Mucosa of rectum (tissue), 2 donors: ENCODE results near the gene MOGAT1.

Experiments used
- H3K27ac ChIP-seq, 2 donors: one replicate each; pipeline ENCODE4 v1.7.0; 2013; ENCODE audit warnings: inconsistent platforms in 2 of 2, low read depth in 2 of 2, low read length in 2 of 2
- H3K27me3 ChIP-seq, 2 donors: one replicate each; pipeline ENCODE4 v1.7.0; 2013; ENCODE audit warnings: low read length in 2 of 2; ENCODE audit not compliant: control insufficient read depth in 2 of 2, insufficient read depth in 2 of 2
- H3K36me3 ChIP-seq, 2 donors: one replicate each; pipeline ENCODE4 v1.7.0; 2013; ENCODE audit warnings: low read length in 2 of 2; ENCODE audit not compliant: control insufficient read depth in 2 of 2, insufficient read depth in 2 of 2
- H3K4me1 ChIP-seq, 2 donors: one replicate each; pipeline ENCODE4 v1.7.0; 2013; ENCODE audit warnings: low read length in 2 of 2, mild to moderate bottlenecking in 1 of 2; ENCODE audit not compliant: control insufficient read depth in 2 of 2, insufficient read depth in 2 of 2
- H3K4me3 ChIP-seq, 2 donors: one replicate each; pipeline ENCODE4 v1.7.0; 2013; ENCODE audit warnings: low read length in 2 of 2
- H3K9ac ChIP-seq, 2 donors: one replicate each; pipeline ENCODE4 v1.7.0; 2013; ENCODE audit warnings: low read length in 2 of 2, low read depth in 1 of 2, mild to moderate bottlenecking in 1 of 2
- H3K9me3 ChIP-seq, 2 donors: one replicate each; pipeline ENCODE4 v1.7.0; 2013; ENCODE audit warnings: low read length in 2 of 2; ENCODE audit not compliant: control insufficient read depth in 2 of 2
- donor health status: healthy.
- donor health status: Normal muscosa, but diverticular disease.

Gene MOGAT1

DNA sequence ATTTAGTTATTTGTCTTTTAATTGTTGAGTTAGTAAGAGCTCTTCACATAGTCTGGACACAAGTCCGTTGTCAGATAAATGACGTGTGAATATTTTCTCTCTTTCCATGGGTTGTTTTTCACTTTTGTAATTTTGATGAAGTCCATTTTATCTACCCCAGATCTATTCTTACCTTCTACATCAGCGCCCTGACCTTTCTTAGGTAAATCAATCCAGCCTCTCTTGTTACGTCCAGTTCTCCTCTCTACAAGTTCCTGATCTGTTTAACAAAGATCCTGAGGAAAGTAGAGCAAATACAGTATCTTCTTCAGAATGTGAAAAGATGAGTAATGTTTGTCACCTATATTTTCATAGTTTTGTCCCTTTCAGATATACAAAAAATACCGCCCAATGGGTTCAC lies 66.9 kb downstream of the MOGAT1 start:
- Histone ChIP-seq H3K4me1 (peaks cover 3 to 7% of the 10 kb centered on the region in 2 donors), H3K27me3 (no peaks in the 10 kb centered on the region), H3K9ac (no peak overlapping the region), H3K36me3 (no peaks in the 10 kb centered on the region), H3K9me3 (no peaks in the 10 kb centered on the region), H3K4me3 (no peak overlapping the region), H3K27ac (no peak overlapping the region)

DNA sequence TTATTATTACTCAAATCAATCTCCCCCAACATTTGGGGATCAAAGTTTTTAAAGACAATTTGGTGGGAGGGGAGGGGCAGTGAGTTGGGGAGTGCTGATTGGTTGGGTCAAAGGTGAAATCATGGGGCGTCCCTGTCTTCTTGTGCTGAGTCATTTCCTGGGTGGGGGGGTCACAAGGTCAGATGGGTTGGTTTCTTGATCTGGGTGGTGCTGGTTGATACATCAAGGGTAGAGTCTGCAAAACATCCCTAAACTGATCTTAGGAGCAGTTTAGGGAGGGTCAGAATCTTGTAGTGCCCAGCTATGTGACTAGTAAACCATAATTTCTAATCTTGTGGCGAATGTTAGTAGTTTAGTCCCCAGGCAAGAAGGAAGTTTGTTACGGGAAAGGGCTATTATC lies 67.4 kb downstream of the MOGAT1 start:
- H3K27me3 ChIP-seq, result no peaks in the 10 kb centered on the region
- H3K4me1 ChIP-seq, result peaks cover 3 to 7% of the 10 kb centered on the region in 2 donors
- no peaks in the 10 kb centered on the region for H3K36me3 ChIP-seq
- no peaks in the 10 kb centered on the region for H3K9me3 ChIP-seq
- H3K9ac ChIP-seq, result no peak overlapping the region
- no peak overlapping the region for H3K27ac ChIP-seq
- H3K4me3 ChIP-seq, result no peak overlapping the region

DNA sequence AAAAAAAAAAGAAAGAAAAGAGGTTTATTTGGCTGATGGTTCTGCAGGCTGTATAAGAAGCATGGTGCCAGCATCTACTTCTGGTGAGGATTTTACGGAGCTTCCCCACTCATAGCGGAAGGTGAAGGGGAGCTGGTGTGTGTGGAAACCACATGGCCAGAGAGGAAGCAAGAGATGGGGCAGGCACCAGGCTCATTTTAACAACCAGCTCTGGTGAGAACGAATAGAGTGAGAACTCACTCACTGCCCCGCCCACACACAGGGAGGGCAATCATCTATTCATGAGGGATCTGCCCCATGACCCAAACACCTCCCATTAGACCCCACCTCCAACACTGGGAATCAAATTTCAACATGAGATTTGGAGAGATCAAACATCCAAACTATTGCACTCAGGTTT lies 68.5 kb downstream of the MOGAT1 start:
- Histone ChIP-seq H3K36me3 (no peaks in the 10 kb centered on the region), H3K4me3 (no peak overlapping the region), H3K4me1 (peaks cover 0 to 4% of the 10 kb centered on the region in 2 donors), H3K9me3 (no peaks in the 10 kb centered on the region), H3K9ac (no peak overlapping the region), H3K27ac (no peak overlapping the region), H3K27me3 (no peaks in the 10 kb centered on the region)

DNA sequence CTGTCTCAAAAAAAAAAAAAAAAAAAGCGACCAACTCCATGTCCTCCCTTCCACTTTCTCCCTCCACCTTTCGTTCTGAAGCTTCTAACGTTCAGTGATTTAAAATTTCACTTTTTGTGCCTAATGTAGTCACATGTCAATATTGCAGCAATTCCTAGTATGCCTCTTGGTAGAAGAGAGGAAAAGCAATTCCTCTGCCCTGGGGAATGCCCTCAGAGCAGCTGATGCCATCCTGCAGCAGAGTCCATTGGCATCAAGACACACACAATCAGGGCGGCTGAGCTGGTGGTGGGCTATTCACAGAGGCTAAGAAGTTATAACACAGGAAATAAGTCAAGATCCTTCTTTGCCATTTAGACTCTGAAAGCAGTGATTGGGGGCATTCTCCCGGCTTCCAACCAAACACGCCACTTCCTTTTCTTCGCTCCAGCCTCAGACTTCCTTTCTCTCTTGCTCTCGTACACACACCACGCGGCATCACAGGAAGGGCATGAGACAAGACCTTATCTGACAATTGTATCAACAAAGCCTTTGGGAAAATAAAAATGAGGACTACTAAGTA lies 71.9 kb downstream of the MOGAT1 start:
- Histone ChIP-seq H3K4me1 (peaks cover 0 to 4% of the 10 kb centered on the region in 2 donors), H3K4me3 (no peak overlapping the region), H3K27me3 (no peaks in the 10 kb centered on the region), H3K27ac (no peak overlapping the region), H3K9me3 (no peaks in the 10 kb centered on the region), H3K9ac (no peak overlapping the region), H3K36me3 (no peaks in the 10 kb centered on the region)

DNA sequence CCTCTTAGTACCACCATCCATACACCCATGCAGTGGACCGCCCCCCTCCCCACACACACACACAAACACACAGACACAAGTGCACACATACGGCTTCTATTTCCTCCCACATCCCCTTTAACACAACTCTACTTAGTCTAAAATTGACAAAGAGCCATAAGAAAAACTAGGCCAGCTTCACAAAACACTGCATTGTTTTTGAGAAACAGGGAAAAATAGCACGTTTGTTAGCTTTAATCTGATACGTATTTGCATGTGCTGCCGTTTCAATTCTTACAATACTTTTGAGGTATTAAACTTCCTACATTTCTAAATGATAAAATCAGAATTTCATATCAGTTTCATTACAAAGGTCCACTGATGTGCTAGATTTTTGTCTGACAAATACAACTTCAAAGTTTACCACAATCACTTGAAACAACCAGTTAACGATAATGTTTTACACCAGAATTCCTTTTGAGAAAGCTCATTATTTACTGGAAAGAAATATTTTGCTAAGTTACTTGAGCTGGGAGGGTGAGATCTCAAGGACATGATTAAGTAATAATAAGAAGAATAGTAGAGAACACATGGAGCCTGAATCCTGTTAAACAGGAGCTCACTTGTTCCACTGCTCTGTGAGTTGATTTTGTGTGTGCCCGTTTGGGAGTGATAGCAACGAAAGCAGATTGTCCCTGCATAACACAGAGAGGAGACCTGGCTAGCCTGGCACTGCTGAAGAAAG lies 74.5 kb downstream of the MOGAT1 start:
- no peaks in the 10 kb centered on the region for H3K27me3 ChIP-seq
- H3K4me3 ChIP-seq, result no peak overlapping the region
- no peaks in the 10 kb centered on the region for H3K36me3 ChIP-seq
- no peak overlapping the region for H3K27ac ChIP-seq
- no peaks in the 10 kb centered on the region for H3K9me3 ChIP-seq
- H3K9ac ChIP-seq, result no peak overlapping the region
- no peaks in the 10 kb centered on the region for H3K4me1 ChIP-seq

DNA sequence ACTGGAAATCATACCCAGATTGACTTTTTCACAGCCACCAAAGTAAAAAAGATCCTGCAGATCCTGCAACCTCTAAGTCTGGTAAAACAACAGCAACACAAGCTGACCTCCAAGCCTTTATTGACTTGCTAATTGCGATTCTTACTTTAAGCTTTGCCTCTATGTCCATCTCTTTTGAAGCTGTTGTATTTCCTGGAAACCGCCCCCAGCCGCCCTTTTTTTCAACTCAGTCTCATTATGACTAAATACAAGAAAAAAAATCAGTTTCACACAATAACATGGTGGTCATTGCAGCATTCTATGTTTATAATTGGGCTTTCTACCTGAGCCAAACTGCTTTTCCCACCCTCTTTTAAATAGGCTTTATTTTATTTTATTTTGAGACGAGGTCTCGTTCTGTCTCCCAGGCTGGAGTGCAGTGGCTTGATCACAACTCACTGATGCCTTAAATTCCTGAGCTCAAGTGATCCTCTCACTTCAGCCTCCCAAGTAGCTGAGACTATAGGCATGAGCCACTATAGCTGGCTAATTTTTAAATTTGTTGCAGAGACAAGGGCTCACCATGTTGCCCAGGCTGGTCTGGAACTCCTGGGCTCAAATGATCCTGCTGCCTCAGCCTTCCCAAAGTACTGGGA lies 76.2 kb downstream of the MOGAT1 start:
- peaks cover 0 to under 1% of the 10 kb centered on the region in 2 donors for H3K4me1 ChIP-seq
- no peaks in the 10 kb centered on the region for H3K27me3 ChIP-seq
- no peaks in the 10 kb centered on the region for H3K9me3 ChIP-seq
- H3K36me3 ChIP-seq, result no peaks in the 10 kb centered on the region
- no peak overlapping the region for H3K9ac ChIP-seq
- H3K27ac ChIP-seq, result no peak overlapping the region
- H3K4me3 ChIP-seq, result no peak overlapping the region

DNA sequence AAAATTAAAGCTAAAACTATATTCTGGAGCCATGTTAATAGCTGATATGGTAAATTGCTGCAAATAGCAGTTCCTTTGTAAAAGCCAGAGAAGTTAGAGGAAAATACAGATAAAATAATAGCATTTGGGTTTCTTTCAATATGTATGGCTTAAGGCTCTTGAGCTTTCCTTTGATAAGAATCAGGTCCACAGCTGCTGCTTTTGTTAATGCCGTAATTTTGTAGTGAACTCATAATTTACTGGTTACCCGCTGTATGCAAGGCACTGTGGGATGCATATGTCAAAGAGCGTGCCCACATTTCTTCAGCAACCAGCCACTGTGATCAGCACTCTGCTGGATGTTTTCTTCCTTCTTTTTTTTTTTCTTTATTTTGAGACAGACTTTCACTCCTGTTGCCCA lies 79.1 kb downstream of the MOGAT1 start:
- Histone ChIP-seq H3K27ac (no peak overlapping the region), H3K36me3 (no peaks in the 10 kb centered on the region), H3K4me3 (no peak overlapping the region)

DNA sequence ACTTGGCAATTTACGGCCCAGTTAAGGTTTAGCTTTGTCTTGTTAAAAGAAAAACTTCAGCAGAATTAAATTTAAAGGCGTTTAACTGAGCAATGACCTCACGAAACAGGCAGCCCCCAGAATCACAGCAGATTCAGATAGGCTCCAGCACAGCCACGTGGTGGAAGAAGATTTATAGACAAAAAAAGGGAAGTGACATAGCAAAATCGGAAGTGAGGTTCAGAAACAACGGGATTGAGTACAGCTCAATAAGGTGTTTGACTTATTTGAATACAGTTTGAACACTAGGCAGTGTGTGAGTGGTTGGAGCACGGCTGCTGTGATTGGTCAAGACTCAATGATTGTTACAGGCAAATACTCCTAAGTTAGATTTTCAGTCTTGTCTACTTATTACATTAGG lies 79.8 kb downstream of the MOGAT1 start:
- peaks cover 4 to 10% of the 10 kb centered on the region in 2 donors for H3K4me1 ChIP-seq
- H3K9ac ChIP-seq, result no peak overlapping the region
- no peak overlapping the region for H3K27ac ChIP-seq
- no peaks in the 10 kb centered on the region for H3K9me3 ChIP-seq
- no peaks in the 10 kb centered on the region for H3K27me3 ChIP-seq
- H3K36me3 ChIP-seq, result no peaks in the 10 kb centered on the region
- no peak overlapping the region for H3K4me3 ChIP-seq

More for the DNA sequence above, 79.1 kb downstream of the MOGAT1 start:
- Histone ChIP-seq H3K27me3 (no peaks in the 10 kb centered on the region), H3K9ac (no peak overlapping the region), H3K4me1 (peaks cover 4 to 10% of the 10 kb centered on the region in 2 donors), H3K9me3 (no peaks in the 10 kb centered on the region)

DNA sequence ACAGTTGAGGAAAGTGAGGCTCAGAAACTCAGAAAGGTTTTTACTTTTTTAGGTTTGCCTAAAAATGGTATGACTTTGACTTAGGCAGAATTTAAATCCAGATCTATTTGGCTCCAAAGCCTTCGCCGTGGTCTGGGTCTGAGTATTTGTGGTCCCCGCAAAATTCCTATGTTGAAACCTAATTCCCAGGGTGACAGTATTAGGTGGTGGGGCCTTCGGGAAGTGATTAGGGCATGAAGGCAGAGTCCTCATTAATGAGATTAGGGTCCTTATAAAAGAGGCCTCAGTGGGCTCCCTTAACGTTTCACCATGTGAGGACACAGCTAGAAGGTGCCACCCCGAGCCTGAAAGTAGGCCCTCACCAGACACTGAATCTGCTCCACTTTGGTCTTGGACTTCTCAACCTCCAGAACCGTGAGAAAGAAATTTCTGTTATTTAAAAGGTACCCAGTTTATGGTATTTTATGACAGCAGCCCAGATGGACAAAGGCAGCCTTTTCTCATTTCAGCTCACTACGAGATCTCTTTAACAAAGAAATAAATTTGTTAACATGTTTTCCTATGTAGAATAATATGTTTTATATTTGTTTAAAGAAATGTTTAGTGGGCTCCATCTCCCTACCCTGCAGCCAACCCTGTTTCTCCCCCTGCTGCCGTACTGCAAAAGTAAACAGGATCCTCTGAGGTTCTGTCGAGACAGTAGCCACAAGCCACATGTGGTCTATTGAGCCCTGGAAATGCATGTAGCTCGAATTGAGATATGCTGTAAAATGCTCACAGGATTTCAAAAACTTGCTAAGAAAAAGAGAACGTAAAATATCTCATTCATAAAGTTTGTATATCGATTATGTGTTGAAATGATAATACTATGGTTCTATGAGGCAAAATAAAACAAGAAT lies 80.6 kb downstream of the MOGAT1 start:
- Histone ChIP-seq H3K4me1 (peaks cover 4 to 10% of the 10 kb centered on the region in 2 donors), H3K9me3 (no peaks in the 10 kb centered on the region), H3K9ac (no peak overlapping the region), H3K4me3 (no peak overlapping the region), H3K27ac (no peak overlapping the region), H3K36me3 (no peaks in the 10 kb centered on the region), H3K27me3 (no peaks in the 10 kb centered on the region)

DNA sequence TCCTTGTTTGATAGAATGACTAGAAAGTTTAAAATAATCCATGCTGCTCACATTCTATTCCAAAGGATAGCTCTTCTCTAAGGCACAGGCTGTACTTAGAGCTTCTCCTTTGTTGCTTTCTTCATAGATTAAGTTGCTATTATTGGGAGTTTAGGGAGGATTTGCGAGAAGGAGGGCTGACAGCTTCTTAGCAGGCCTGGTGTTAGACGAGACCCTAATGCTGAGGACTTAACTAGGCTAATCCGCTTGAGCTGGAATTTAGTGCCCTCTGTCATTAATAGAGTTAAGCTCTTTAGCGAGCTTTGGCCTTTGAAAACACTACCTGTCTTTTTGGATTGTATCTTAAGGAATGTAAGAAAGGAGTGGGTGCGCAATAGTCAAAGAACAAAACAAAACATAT lies 81.3 kb downstream of the MOGAT1 start:
- peak overlapping the region in 1 of 2 donors; percentile 14 for H3K27ac ChIP-seq

More for the DNA sequence above, 81.3 kb downstream of the MOGAT1 start:
- Histone ChIP-seq H3K9ac (no peak overlapping the region), H3K27me3 (no peaks in the 10 kb centered on the region), H3K9me3 (no peaks in the 10 kb centered on the region), H3K4me1 (peaks cover 4 to 10% of the 10 kb centered on the region in 2 donors), H3K36me3 (no peaks in the 10 kb centered on the region), H3K4me3 (no peak overlapping the region)
